Fibroblast of peridontal ligament (primary cell): ENCODE results near the gene APOB.

Source experiments
- DNase-seq: peaks from one replicate; pipeline ENCODE4 v3.0.0-alpha.2; 2010; ENCODE audit errors: extremely low read depth

Gene APOB

DNA sequence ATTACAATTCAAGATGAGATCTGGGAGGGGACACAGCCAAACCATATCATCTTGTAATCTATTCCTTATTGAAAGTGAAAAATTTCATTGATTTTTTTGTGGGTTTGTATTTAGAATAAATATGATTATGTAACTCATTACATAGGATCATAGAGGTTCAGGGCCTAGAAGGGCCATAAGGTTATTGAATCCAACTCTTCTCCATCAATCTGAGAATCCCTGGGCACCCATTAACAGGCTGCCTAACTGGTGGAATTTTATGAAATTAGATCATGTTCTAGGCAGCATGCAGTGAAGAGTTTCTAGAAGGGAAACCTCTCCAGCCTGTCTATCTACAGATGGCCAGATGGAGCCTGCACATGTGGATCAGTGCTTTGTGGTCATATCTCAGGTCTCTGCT lies 6.3 kb upstream of the APOB start:
- no peak for DNase-seq

GRCh38 chr2:21047141-21048009 lies 3.5 kb upstream of the APOB start:
- no peak for DNase-seq

DNA sequence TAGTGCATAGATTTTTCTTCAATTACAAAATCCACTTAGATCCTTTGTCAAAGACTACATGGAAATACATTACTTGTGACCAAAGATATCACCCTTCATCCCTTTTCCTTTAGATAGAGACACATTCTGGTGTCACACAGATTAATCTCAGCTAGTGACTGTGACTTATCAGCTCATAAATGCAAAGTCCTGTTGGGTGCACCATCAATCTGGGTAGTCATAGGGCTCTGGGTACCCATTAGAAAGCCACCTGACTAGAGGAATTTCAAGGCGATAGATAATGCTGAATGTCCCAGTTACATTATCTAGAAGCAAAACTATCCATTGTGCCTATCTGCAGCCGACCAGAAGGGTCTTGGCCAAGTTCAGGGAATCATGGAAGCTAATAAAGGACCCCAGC lies 2.6 kb upstream of the APOB start:
- no peak for DNase-seq

DNA sequence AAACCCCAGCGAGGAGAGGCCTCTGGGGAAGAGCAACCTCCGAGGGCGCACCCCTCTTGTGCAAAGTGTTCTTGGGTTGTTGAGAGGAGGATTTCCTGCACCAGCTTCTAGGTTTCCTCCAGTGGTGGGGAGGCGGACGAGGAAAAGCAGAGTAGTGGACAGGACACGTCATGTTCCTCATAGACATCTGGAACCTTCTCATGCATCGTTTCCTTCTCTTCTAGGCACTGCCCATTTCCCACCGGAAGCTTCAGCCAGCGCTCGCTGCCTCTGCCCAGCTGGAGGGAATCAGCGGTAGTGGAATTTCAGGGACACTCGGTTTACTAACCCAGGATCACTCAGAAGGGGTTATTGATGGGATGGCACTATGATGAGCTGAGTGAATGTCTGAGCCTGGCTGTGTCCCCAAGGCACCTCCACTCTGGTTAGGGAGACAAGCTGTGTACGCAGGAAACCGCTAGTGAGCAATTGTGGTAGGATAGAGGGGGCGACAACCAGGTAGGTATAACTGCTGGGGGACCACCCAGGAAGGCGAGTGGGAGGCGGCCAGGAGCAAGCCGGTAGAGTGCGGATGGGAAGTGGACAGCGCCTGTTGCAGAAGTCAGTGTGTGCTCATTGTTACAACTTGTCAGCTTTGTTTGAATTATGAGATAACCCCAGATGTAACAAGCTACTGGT lies 960 bp upstream of the APOB start:
- no peak for DNase-seq

- peak; percentile 49 for DNase-seq
Observed at GRCh38 chr2:21042958-21043743, 722 bp downstream of the APOB start.

GRCh38 chr2:21042708-21042957 lies 1.2 kb downstream of the APOB start:
- DNase-seq = no peak

DNA sequence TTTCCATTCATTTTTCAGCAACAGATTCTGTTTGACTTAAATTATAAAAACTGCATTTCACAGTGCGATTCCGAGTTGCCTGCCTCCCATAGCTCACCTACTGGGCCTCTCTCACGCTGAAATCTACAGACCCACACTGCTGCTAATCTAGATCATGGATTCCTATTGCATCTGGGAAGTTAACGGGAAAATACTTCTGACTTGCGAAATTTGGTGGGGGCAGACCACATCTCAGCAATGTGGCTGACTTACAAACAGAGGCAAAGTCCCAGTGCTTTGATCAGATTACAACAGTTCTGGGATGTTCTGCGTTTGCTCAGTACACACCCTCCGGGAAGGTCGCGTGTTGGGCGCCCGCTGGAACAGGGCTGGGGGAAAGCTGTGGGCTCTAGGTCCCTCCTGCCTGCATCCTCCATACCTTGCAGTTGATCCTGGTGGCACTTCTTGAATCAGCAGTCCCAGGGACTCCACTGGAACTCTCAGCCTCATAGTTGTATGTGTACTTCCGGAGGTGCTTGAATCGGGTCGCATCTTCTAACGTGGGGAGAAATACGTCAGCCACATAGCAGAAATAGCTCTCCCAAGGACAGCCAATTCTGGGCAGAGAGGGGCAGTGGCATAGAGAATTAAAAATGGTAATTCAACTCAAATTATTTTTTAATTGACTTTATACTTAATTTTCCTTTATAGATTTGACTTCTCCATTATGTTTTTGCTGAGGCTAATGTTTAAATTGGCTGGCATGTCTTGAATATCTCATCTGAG lies 1.7 kb downstream of the APOB start:
- DNase-seq = no peak

DNA sequence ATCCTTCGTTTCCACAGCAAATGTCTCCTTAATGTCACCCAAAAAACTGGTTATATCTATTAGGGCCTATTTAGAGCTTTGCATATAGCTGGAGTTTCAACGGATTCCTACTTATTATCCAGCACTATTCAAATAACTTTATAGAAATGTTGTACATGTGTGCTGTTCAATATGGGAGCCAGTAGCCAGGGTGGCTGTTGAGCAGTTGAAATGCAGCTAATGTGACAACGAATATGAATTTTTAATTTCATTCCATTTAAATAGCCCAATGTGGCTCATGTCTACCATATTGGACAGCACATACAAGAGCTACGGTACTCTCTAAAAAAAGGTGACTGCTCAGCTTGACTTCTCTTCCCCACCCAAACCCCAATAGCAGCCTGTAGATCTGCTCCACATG lies 2.4 kb downstream of the APOB start:
- no peak for DNase-seq

DNA sequence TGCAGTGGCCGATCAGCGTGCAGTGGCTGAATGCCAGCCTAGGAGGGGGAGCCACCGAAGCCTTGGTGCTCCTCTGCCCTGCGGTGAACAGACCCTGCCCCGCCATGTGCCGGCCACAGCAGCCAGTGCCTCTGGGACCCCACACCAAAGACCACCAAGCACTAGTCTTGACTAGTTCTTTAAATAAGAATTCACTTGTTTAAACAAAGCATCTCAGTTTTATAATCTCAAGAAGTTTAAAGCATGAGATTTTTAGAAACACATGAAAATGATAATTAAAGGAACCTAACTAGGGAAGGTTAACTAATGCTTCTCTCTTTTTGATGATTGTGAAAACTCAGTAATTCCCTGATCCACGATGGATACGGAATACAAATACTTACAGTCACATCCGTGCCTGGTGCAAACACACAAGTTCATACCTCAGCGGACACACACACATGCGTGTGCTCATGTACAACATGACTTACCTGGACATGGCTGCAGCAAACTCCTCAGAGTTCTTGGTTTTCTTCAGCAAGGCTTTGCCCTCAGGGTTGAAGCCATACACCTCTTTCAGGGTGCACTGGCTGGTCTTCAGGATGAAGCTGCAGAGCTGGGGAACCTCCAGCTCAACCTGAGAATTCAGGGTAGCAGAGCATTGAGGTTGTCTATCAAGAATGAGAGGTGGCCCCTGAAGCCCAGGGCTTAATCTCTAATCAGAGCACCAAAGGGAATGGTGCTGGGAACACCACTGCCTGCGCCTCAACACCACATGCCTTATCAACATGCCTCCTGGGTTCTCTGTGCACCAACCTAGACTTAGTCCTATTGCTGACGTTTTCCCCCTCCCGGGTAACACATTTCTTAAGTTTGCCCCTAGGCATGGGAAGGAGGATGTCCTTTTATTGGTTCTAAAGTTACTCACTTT lies 3.1 kb downstream of the APOB start:
- no peak for DNase-seq

GRCh38 chr2:21039979-21040467 lies 3.9 kb downstream of the APOB start:
- DNase-seq = no peak

GRCh38 chr2:21039080-21039556 lies 4.8 kb downstream of the APOB start:
- no peak for DNase-seq

- DNase-seq = no peak
Observed at GRCh38 chr2:21038403-21039073, 5.3 kb downstream of the APOB start.

DNA sequence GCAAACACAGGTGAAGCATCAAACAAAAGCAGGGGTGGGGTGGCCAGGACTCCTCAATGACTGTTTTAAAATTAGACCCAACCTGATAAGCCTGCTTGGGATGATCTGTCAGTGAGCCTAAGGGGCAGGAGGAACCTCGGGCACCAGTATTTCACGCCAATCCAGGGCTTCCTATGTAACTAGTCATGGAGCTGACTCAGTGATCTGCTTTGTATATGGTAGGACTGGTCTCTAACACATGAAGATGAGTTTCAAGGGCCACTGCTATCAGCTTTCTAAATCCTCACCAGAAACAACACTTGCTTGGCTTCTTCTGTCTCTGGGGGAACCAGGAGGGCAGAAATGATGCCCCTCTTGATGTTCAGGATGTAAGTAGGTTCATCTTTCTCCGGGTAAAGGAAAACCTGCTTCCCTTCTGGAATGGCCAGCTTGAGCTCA lies 6.2 kb downstream of the APOB start:
- no peak for DNase-seq

DNA sequence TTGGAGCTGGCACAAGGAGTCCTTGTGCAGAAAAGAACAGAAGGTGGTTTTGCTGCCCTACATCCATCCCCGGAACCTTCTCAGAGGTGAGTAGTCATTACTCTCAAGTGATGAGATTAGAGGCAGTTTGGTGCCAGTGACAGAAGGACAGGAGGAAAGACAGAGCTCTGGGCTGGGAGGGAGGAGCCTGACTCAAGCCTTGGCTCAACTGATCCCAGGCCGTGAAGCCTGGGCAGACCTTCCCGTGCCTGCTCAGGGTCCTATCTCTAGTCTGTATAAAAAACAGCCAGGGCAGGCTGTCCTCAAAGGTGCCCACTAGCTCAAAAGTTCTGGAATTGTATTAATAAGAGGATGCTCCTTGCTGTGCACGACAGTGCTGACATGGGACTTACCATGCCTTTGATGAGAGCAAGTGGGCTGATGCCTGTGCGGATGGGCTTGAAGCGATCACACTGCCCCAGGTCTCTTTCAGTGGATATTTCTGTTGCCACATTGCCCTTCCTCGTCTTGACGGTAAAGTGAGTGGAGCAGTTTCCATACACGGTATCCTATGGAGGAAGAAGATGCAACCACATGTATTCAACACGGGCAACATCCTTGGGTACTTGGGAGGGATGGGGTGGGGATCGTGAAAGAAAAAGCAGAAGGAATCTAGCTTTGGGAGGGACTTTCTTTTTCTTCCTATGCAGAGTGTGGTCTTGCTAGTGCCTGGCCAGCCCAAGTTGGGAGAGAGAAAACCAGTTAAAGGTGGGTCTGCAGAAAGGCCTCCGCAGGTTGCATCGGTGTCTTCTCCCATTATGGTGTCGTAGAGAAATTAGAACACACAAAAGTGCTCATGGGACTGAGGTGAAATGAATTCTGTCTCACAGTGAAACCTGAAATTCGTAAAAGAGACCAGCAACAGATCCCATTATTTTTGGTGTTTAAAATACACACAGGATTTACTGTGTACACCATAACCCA lies 6.9 kb downstream of the APOB start:
- DNase-seq = no peak

GRCh38 chr2:21035974-21036707 lies 7.7 kb downstream of the APOB start:
- DNase-seq = no peak

- DNase-seq = no peak
Observed at GRCh38 chr2:21035282-21035973, 8.4 kb downstream of the APOB start.

- DNase-seq = no peak
Observed at GRCh38 chr2:21034972-21035279, 8.9 kb downstream of the APOB start.
